MM.1S (cell line): ENCODE data around the gene TCF12.

ENCODE experiments used
- DNase-seq: peaks from one replicate; pipeline ENCODE4 v3.0.0-alpha.2; 2015
- H2AFZ ChIP-seq: fragments of 300-600 bp; sonication (generic); 2 replicates; pipeline ENCODE4 v1.6.0; 2016; ENCODE audit warnings: antibody characterized with exemption, low read length
- H3F3A ChIP-seq: fragments of 300-600 bp; sonication (generic); 2 replicates; pipeline ENCODE4 v1.6.1; 2016; ENCODE audit warnings: mild to moderate bottlenecking, antibody characterized with exemption, low read length, moderate library complexity, mixed read lengths; ENCODE audit not compliant: insufficient read depth
- H3K27ac ChIP-seq: fragments of 300-600 bp; sonication (generic); 2 replicates; pipeline ENCODE4 v1.5.1; 2016; ENCODE audit warnings: mild to moderate bottlenecking, low read length
- H3K27me3 ChIP-seq: fragments of 300-600 bp; sonication (generic); replicated peaks from 2 replicates; pipeline ENCODE4 v1.6.0; 2016; ENCODE audit warnings: low read length; ENCODE audit not compliant: insufficient read depth
- H3K36me3 ChIP-seq: fragments of 300-600 bp; sonication (generic); replicated peaks from 2 replicates; pipeline ENCODE4 v1.6.1; 2016; ENCODE audit warnings: mild to moderate bottlenecking, low read length, mixed read lengths; ENCODE audit not compliant: insufficient read depth
- H3K4me1 ChIP-seq: fragments of 300-600 bp; sonication (generic); 2 replicates; pipeline ENCODE4 v1.6.1; 2016; ENCODE audit warnings: low read length, mixed read lengths
- H3K4me2 ChIP-seq: fragments of 300-600 bp; sonication (generic); 2 replicates; pipeline ENCODE4 v1.6.0; 2016; ENCODE audit warnings: low read depth, low read length
- H3K4me3 ChIP-seq: fragments of 300-600 bp; sonication (generic); 2 replicates; pipeline ENCODE4 v1.5.1; 2016; ENCODE audit warnings: low read length, mixed read lengths
- H3K79me2 ChIP-seq: fragments of 300-600 bp; sonication (generic); 2 replicates; pipeline ENCODE4 v1.6.1; 2016; ENCODE audit warnings: mixed run types, low read length, mixed read lengths
- H3K9ac ChIP-seq: fragments of 300-600 bp; sonication (generic); 2 replicates; pipeline ENCODE4 v1.6.1; 2016; ENCODE audit warnings: low read length, mixed read lengths
- H3K9me2 ChIP-seq: fragments of 300-600 bp; sonication (generic); replicated peaks from 2 replicates; pipeline ENCODE4 v1.6.1; 2016; ENCODE audit warnings: mild to moderate bottlenecking, low read length, mixed read lengths; ENCODE audit not compliant: insufficient read depth
- H3K9me3 ChIP-seq: fragments of 300-600 bp; sonication (generic); replicated peaks from 2 replicates; pipeline ENCODE4 v1.6.1; 2016; ENCODE audit warnings: mild to moderate bottlenecking, low read length, mixed read lengths; ENCODE audit not compliant: insufficient read depth
- H4K20me1 ChIP-seq: fragments of 300-600 bp; sonication (generic); 2 replicates; pipeline ENCODE4 v1.6.1; 2016; ENCODE audit warnings: mild to moderate bottlenecking, low read length, moderate library complexity, mixed read lengths; ENCODE audit not compliant: insufficient read depth
- CTCF ChIP-seq: fragments of 300-600 bp; sonication (generic); IDR thresholded peaks from 2 replicates; pipeline ENCODE4 v1.5.1; 2016; ENCODE audit warnings: antibody characterized with exemption, low read length, mixed read lengths
- EZH2 ChIP-seq: fragments of 300-600 bp; sonication (generic); optimal IDR thresholded peaks from 2 replicates; pipeline ENCODE3; 2017; ENCODE audit warnings: low read depth, mild to moderate bottlenecking, antibody characterized with exemption, low read length, mixed read lengths
- EZH2phosphoT487 ChIP-seq: fragments of 300-600 bp; sonication (generic); IDR thresholded peaks from 2 replicates; pipeline ENCODE4 v1.6.1; 2018; ENCODE audit warnings: antibody characterized with exemption, low read length

TCF12 gene

GRCh38 chr15:56940388-56940787 lies 21.9 kb downstream of the TCF12 start:
- Histone ChIP-seq H3K27ac (no peak overlapping the region), H4K20me1 (no peaks in the 10 kb centered on the region), H3K36me3 (no peaks in the 10 kb centered on the region), H3K9me3 (no peaks in the 10 kb centered on the region), H2AFZ (no peak overlapping the region), H3F3A (no peaks in the 10 kb centered on the region), H3K4me2 (no peak overlapping the region), H3K9ac (no peak overlapping the region), H3K4me3 (no peak overlapping the region), H3K9me2 (no peaks in the 10 kb centered on the region), H3K4me1 (no peaks in the 10 kb centered on the region), H3K27me3 (no peaks in the 10 kb centered on the region), H3K79me2 (peaks cover 63% of the 10 kb centered on the region)
- no peak for DNase-seq
- TF ChIP-seq EZH2phosphoT487 (no peak), EZH2 (no peak), CTCF (no peak)

GRCh38 chr15:56942118-56942517 lies 23.7 kb downstream of the TCF12 start:
- no peaks in the 10 kb centered on the region for H3K9me2 ChIP-seq
- H4K20me1 ChIP-seq, result no peaks in the 10 kb centered on the region
- no peak overlapping the region for H2AFZ ChIP-seq
- DNase-seq, result no peak
- H3K79me2 ChIP-seq, result peaks cover 68% of the 10 kb centered on the region
- no peak overlapping the region for H3K4me3 ChIP-seq
- no peaks in the 10 kb centered on the region for H3K4me1 ChIP-seq
- no peaks in the 10 kb centered on the region for H3F3A ChIP-seq
- TF ChIP-seq EZH2 (no peak), EZH2phosphoT487 (no peak), CTCF (no peak)
- H3K36me3 ChIP-seq, result no peaks in the 10 kb centered on the region
- H3K4me2 ChIP-seq, result no peak overlapping the region
- no peak overlapping the region for H3K9ac ChIP-seq
- no peaks in the 10 kb centered on the region for H3K27me3 ChIP-seq
- no peak overlapping the region for H3K27ac ChIP-seq
- H3K9me3 ChIP-seq, result no peaks in the 10 kb centered on the region

DNA sequence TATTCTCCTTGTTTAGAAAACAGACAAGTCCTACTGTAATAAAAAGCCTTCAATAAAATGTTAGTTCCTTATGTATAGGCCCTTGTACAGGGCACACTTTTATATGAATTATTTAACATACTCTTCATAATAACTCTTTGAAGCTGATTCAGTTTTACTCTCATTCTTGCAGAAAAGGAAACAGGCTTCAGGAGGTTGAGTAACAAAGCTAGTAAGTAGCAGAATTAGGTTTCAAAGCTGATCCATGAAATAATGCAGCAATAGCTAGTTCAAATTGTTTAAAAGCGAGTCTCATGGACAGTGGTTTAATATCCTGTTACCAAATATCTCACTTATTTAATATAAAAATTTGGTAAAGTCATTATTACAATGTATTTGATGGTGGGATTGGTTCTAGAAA lies 25.0 kb downstream of the TCF12 start:
- no peaks in the 10 kb centered on the region for H4K20me1 ChIP-seq
- no peak overlapping the region for H3K9ac ChIP-seq
- no peak overlapping the region for H3K4me3 ChIP-seq
- H3K27me3 ChIP-seq, result no peaks in the 10 kb centered on the region
- 0 out of 2 replicates have a peak, but pooled peaks cover 2% of the 10 kb centered on the region for H3K36me3 ChIP-seq
- H3K9me2 ChIP-seq, result no peaks in the 10 kb centered on the region
- H2AFZ ChIP-seq, result no peak overlapping the region
- no peak for TF ChIP-seq CTCF
- TF ChIP-seq EZH2phosphoT487, result no peak
- TF ChIP-seq EZH2, result no peak
- no peak overlapping the region for H3K4me2 ChIP-seq
- no peaks in the 10 kb centered on the region for H3F3A ChIP-seq
- no peak overlapping the region for H3K27ac ChIP-seq
- peaks cover 58% of the 10 kb centered on the region for H3K79me2 ChIP-seq
- DNase-seq, result no peak
- no peaks in the 10 kb centered on the region for H3K4me1 ChIP-seq
- H3K9me3 ChIP-seq, result no peaks in the 10 kb centered on the region

GRCh38 chr15:56944485-56944884 lies 26.0 kb downstream of the TCF12 start:
- TF ChIP-seq CTCF (no peak), EZH2phosphoT487 (no peak), EZH2 (no peak)
- Histone ChIP-seq H3K9me3 (no peaks in the 10 kb centered on the region), H3K9ac (no peak overlapping the region), H3K27me3 (no peaks in the 10 kb centered on the region), H3K9me2 (no peaks in the 10 kb centered on the region), H3K4me3 (no peak overlapping the region), H4K20me1 (no peaks in the 10 kb centered on the region), H3F3A (no peaks in the 10 kb centered on the region), H3K4me2 (no peak overlapping the region), H3K27ac (no peak overlapping the region), H3K4me1 (no peaks in the 10 kb centered on the region), H2AFZ (no peak overlapping the region), H3K36me3 (0 out of 2 replicates have a peak, but pooled peaks cover 2% of the 10 kb centered on the region), H3K79me2 (peaks cover 47% of the 10 kb centered on the region)
- DNase-seq, result no peak
